Nephron (organoid): ENCODE results near the gene ISYNA1.

ENCODE experiments used
- H3K27ac Mint-ChIP-seq, 3 experiments: 2 replicates each; pipeline ENCODE4 v1.8.0; 2020; ENCODE audit warnings: mixed read lengths in 3 of 3, mild to moderate bottlenecking in 2 of 3, moderate library complexity in 1 of 3
- H3K27me3 Mint-ChIP-seq: 2 replicates; pipeline ENCODE4 v1.8.0; 2021; ENCODE audit warnings: low read depth, mild to moderate bottlenecking, moderate library complexity, mixed read lengths
- H3K36me3 Mint-ChIP-seq: 2 replicates; pipeline ENCODE4 v1.8.0; 2020; ENCODE audit warnings: low read depth, mixed read lengths
- H3K4me1 Mint-ChIP-seq: 2 replicates; pipeline ENCODE4 v1.8.0; 2020; ENCODE audit warnings: mixed read lengths
- H3K4me3 Mint-ChIP-seq, 3 experiments: 2 replicates each; pipeline ENCODE4 v1.8.0; 2020; ENCODE audit warnings: mild to moderate bottlenecking in 3 of 3, mixed read lengths in 3 of 3, moderate library complexity in 2 of 3
- H3K9me3 Mint-ChIP-seq: 2 replicates; pipeline ENCODE4 v1.8.0; 2020; ENCODE audit warnings: mixed read lengths
- TF ChIP-seq, protein P1 (sequence below), 3 experiments: fragments of 200-600 bp; sonication (generic); IDR thresholded peaks; one replicate each; pipeline ENCODE4 v1.5.0; 2021; ENCODE audit warnings: antibody characterized with exemption in 3 of 3; ENCODE audit not compliant: unreplicated experiment in 3 of 3

ISYNA1 gene

DNA sequence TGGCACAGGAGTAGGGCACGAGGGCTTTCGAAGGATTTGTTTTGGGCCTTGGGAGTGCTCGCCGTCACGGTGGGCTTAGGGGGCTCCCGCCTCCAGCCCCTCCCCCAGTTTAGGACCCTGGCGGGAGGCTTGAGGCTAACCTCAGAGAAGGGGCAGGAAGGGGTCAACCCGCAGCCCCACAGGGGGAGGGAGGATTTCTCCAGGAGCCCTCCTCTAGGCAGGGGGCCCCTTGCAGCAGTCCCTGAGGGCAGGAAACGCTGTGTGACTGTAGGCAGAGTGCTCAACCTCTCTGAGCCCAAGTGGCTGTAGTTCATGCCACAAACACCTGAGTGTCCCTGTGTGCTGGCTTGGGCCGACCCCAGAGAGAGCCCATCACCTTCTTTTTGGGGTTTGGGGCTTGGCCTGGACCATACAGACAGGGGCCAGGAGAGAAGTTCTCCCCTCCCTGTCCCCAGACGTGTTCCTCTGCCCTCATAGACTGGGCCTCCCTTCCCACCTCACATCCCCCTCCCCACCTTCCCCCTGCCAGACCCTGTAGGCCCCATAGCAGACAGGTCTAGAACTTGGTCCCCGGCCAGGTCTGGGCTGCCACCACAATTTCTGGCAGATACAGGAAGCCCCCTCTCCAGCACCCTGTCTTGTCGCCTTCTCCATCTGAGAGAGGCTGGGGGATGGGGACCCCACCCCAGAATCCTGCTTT, 8.1 kb downstream of the ISYNA1 start:
- peaks cover 29% of the 10 kb centered on the region for H3K4me1 Mint-ChIP-seq
- no peaks in the 10 kb centered on the region for H3K9me3 Mint-ChIP-seq
- no peaks in the 10 kb centered on the region for H3K36me3 Mint-ChIP-seq
- TF ChIP-seq, protein P1, sequence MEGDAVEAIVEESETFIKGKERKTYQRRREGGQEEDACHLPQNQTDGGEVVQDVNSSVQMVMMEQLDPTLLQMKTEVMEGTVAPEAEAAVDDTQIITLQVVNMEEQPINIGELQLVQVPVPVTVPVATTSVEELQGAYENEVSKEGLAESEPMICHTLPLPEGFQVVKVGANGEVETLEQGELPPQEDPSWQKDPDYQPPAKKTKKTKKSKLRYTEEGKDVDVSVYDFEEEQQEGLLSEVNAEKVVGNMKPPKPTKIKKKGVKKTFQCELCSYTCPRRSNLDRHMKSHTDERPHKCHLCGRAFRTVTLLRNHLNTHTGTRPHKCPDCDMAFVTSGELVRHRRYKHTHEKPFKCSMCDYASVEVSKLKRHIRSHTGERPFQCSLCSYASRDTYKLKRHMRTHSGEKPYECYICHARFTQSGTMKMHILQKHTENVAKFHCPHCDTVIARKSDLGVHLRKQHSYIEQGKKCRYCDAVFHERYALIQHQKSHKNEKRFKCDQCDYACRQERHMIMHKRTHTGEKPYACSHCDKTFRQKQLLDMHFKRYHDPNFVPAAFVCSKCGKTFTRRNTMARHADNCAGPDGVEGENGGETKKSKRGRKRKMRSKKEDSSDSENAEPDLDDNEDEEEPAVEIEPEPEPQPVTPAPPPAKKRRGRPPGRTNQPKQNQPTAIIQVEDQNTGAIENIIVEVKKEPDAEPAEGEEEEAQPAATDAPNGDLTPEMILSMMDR (IDR thresholded peaks at IDR 0.05; ENCODE audit: unreplicated experiment in 3 of 3), result no peak
- H3K4me3 Mint-ChIP-seq, result peak overlapping the region in 2 of 3 experiments; percentile 8 to 36
- no peaks in the 10 kb centered on the region for H3K27me3 Mint-ChIP-seq
- H3K27ac Mint-ChIP-seq, result peak overlapping the region in 2 of 3 experiments; percentile 63 to 68

DNA sequence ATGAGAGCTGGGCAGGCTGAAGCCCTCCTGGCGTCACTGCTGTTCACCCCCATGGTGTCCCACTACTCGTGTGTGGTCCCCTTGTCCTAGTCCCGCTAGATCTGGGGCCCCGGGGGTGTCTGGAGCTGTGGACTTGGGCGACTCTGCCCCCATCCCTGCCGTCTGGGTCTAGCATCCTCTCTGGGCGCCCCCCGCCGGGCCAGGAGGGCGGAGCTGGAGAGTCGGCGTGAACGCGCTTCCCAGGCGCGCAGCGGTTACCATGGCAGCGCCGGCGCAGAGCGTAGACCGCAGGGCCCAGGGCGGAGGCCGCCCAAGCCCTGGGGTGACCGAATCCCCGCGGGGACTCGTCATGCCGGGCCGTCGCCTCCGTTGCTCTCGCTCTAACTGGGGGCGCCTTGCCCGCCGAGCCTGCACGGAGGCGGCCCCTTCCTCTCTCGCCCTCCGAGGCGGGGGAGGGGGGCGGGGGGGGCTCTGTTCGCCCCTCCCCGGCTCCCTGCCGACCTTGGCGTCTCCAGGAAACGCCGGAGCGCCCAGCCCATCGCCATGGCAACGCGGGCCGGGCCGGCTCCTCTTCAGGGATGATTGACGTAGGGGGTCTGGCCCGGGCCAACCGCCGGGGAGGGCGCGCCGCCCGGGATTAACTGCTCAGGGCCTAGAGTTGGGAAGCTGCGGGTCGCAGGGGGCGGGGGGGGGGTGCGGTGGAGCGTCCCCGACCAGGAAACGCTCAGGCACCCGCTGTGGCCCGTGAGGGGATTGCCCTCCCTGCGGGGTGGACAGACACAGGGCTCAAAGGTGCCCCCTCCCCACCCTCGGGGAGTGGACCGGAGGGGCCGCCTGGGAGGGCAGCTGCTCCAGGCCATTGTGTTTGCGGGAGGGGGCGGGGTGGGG, 8.9 kb downstream of the ISYNA1 start:
- Mint-ChIP-seq H3K36me3 (no peaks in the 10 kb centered on the region), H3K27me3 (no peaks in the 10 kb centered on the region), H3K4me3 (peak overlapping the region in 2 of 3 experiments; percentile 26 to 50), H3K9me3 (no peaks in the 10 kb centered on the region), H3K4me1 (peaks cover 24% of the 10 kb centered on the region), H3K27ac (peak overlapping the region in 1 of 3 experiments; percentile 69)
- TF ChIP-seq, protein P1 (IDR thresholded peaks at IDR 0.05; ENCODE audit: unreplicated experiment in 3 of 3), result no peak

DNA sequence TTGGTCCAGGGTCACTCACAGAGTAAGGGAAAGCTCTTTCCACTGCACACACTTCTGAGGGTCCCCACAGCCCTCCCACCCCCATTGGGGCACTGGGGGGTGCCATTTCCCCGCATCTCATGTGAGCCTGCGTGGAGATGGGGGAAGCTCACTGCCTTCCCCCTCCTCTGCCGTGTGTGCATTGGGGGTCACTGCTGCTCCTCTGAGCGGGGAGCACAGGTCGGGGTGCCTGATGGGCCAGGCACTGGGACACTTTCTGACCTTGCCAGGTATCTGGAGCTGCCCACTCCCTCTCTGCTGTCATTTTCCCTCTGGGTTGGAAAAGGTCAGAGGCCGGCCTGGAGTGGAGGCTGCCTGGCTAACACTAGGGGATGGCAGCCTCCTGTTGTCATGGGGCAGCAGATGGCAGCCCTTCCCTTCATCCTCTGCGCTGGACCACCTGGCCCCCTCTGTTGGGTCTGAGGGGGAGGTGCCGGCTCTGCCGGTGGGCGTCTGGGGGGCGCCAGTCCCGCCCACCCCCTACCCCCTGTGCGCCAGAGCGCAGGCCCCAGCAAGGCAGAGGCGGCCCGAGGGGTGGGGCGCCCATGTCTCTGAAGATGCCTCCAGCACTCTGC, 9.7 kb downstream of the ISYNA1 start:
- Mint-ChIP-seq H3K27me3 (no peaks in the 10 kb centered on the region), H3K9me3 (no peaks in the 10 kb centered on the region), H3K27ac (peak overlapping the region in 2 of 3 experiments; percentile 52 to 69), H3K36me3 (no peaks in the 10 kb centered on the region), H3K4me1 (peaks cover 28% of the 10 kb centered on the region), H3K4me3 (peak overlapping the region in 1 of 3 experiments; percentile 26)
- TF ChIP-seq, protein P1 (IDR thresholded peaks at IDR 0.05; ENCODE audit: unreplicated experiment in 3 of 3), result no peak

DNA sequence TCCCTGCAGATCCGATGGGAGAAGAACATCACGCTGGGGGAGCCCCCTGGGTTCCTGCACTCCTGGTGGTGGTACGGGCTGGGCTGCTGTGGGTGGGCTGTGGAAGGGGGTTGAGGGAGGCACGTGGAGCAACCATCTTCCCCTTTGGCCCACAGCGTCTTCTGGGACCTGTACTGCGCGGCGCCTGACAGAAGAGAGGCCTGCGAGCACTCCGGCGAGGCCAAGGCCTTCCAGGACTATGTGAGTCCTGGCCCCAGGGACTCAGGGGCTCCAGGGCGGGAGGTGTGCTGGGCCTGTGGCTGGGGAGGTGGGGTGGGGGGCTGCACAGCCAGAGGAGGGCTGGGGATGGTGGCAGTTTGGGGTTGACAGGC, 10.2 kb downstream of the ISYNA1 start:
- H3K4me3 Mint-ChIP-seq, result no peak overlapping the region
- H3K27ac Mint-ChIP-seq, result peak overlapping the region in 1 of 3 experiments; percentile 69
- H3K9me3 Mint-ChIP-seq, result no peaks in the 10 kb centered on the region
- H3K36me3 Mint-ChIP-seq, result peaks cover 3% of the 10 kb centered on the region
- TF ChIP-seq, protein P1 (IDR thresholded peaks at IDR 0.05; ENCODE audit: unreplicated experiment in 3 of 3), result no peak
- peaks cover 34% of the 10 kb centered on the region for H3K4me1 Mint-ChIP-seq
- no peaks in the 10 kb centered on the region for H3K27me3 Mint-ChIP-seq

DNA sequence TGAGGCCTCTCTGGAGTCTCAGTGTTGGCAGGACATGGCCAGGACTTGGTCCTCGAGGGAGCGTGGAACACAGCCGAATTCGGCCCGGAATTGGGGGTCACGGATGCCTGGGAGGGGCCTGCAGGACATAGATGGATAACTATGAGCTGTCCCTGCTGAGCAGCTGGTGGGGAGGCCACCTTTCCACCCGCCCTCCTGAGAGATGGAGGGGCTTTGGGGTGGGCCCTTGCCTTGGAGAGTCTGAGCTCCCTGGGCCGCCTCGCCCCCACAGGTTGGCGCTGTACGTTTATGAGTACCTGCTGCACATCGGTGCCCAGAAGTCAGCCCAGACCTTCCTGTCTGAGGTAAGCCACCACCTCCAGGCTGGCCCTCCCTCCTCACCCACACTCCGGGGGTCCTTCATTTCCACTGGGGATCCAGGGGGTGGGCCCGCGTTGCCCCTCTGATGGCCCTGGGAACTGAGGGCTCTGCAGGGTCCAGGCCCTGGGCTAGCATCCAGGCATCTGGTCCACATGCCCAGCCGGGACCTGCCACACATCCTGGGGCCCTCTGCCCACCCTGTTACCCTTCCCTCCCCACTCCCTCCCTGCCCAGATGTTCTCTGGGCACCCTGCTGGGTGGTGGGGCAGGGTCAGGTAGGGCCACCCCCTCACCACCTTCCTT, 10.7 kb downstream of the ISYNA1 start:
- TF ChIP-seq, protein P1 (IDR thresholded peaks at IDR 0.05; ENCODE audit: unreplicated experiment in 3 of 3), result no peak
- peak overlapping the region in 2 of 3 experiments; percentile 30 to 55 for H3K27ac Mint-ChIP-seq
- H3K4me3 Mint-ChIP-seq, result no peak overlapping the region
- H3K36me3 Mint-ChIP-seq, result peaks cover 4% of the 10 kb centered on the region
- no peaks in the 10 kb centered on the region for H3K9me3 Mint-ChIP-seq
- no peaks in the 10 kb centered on the region for H3K27me3 Mint-ChIP-seq
- H3K4me1 Mint-ChIP-seq, result peaks cover 36% of the 10 kb centered on the region
